HG03565 (cell line): Measurements from ENCODE around the gene NDUFB4.
"Not testable (repeated sequence)": the region's sequence is repeated elsewhere in the genome, so short reads cannot be mapped to it uniquely, and the experiment has no call there.

Experiments
- ATAC-seq: cut with Tn5 transposase; IDR thresholded peaks from one replicate; pipeline ENCODE4 v1.9.1; 2021; ENCODE audit warnings: mild to moderate bottlenecking, moderate library complexity; ENCODE audit not compliant: unreplicated experiment

NDUFB4 gene

GRCh38 chr3:120636795-120637401, 40.8 kb downstream of the NDUFB4 start:
- ATAC-seq, result no peak

- ATAC-seq, result no peak
Observed at GRCh38 chr3:120637851-120638559, 41.9 kb downstream of the NDUFB4 start.

GRCh38 chr3:120638820-120639219, 42.7 kb downstream of the NDUFB4 start:
- ATAC-seq, result not testable (repeated sequence)

GRCh38 chr3:120640231-120640630, 44.1 kb downstream of the NDUFB4 start:
- no peak for ATAC-seq

GRCh38 chr3:120641696-120642246, 45.6 kb downstream of the NDUFB4 start:
- no peak for ATAC-seq

- ATAC-seq, result no peak
Observed at GRCh38 chr3:120642368-120642948, 46.3 kb downstream of the NDUFB4 start.

GRCh38 chr3:120645083-120645845, 49.1 kb downstream of the NDUFB4 start:
- no peak for ATAC-seq

- ATAC-seq, result no peak
Observed at GRCh38 chr3:120646771-120647432, 50.8 kb downstream of the NDUFB4 start.

- ATAC-seq, result no peak
Observed at GRCh38 chr3:120648290-120648689, 52.2 kb downstream of the NDUFB4 start.

GRCh38 chr3:120649830-120650233, 53.7 kb downstream of the NDUFB4 start:
- ATAC-seq, result no peak

GRCh38 chr3:120650311-120650710, 54.2 kb downstream of the NDUFB4 start:
- ATAC-seq, result no peak
